Superior temporal gyrus (tissue), 1 donor: ENCODE measurements around the gene ARVCF.

Source experiments
- DNase-seq: peaks from one replicate; pipeline ENCODE4 v3.0.0-alpha.2; 2016; ENCODE audit errors: extremely low spot score

ARVCF gene

GRCh38 chr22:19986410-19987341 is 29.9 kb downstream of the ARVCF start:
- peak; percentile 24 for DNase-seq

- no peak for DNase-seq
These were observed 30.6 kb downstream of the ARVCF start for GRCh38 chr22:19986011-19986409.

GRCh38 chr22:19984851-19985811 is 31.5 kb downstream of the ARVCF start:
- DNase-seq, result no peak

GRCh38 chr22:19984201-19984753 is 32.3 kb downstream of the ARVCF start:
- DNase-seq, result no peak

- no peak for DNase-seq
These were observed 32.9 kb downstream of the ARVCF start for GRCh38 chr22:19983741-19984140.

- no peak for DNase-seq
These were observed 33.5 kb downstream of the ARVCF start for GRCh38 chr22:19982991-19983578.

- no peak for DNase-seq
These were observed 34.4 kb downstream of the ARVCF start for GRCh38 chr22:19981961-19982920.

GRCh38 chr22:19981171-19981960 is 35.3 kb downstream of the ARVCF start:
- DNase-seq, result no peak

- DNase-seq, result no peak
These were observed 35.9 kb downstream of the ARVCF start for GRCh38 chr22:19980766-19981165.

GRCh38 chr22:19979712-19980493 is 36.7 kb downstream of the ARVCF start:
- no peak for DNase-seq

GRCh38 chr22:19978748-19979147 is 37.9 kb downstream of the ARVCF start:
- DNase-seq, result no peak

- DNase-seq, result no peak
These were observed 39.1 kb downstream of the ARVCF start for GRCh38 chr22:19977296-19978243.

- DNase-seq, result no peak
These were observed 40.0 kb downstream of the ARVCF start for GRCh38 chr22:19976671-19977070.

- DNase-seq, result no peak
These were observed 41.0 kb downstream of the ARVCF start for GRCh38 chr22:19975707-19976035.

GRCh38 chr22:19974935-19975706 is 41.5 kb downstream of the ARVCF start:
- DNase-seq, result no peak

GRCh38 chr22:19974268-19974861 is 42.3 kb downstream of the ARVCF start:
- DNase-seq, result no peak
